RWPE1 (cell line): ENCODE measurements around the gene R3HDML.
"Not testable (repeated sequence)": the region's sequence is repeated elsewhere in the genome, so short reads cannot be mapped to it uniquely, and the experiment has no call there.

Experiments used
- CTCF ChIA-PET: fragments of 350-600 bp; sonication (Branson Sonifier 250); formaldehyde crosslinking; extraction: SDS; loops from one replicate; lab custom pipeline; 2021; lab: Yijun Ruan, JAX
- POLR2A ChIA-PET: fragments of 400-600 bp; formaldehyde crosslinking; extraction: SDS; loops from one replicate; lab custom pipeline; 2020; ENCODE audit warnings: antibody characterized with exemption; ENCODE audit not compliant: low non-redundant PET; lab: Yijun Ruan, JAX
- DNase-seq: peaks from one replicate; pipeline ENCODE4 v3.0.0; 2012; ENCODE audit warnings: low spot score
- H3K27ac ChIP-seq: fragments of 450-650 bp; 2 replicates; pipeline ENCODE4 v1.5.1; 2017
- CTCF ChIP-seq: fragments of 450-650 bp; conservative IDR thresholded peaks from 2 replicates; pipeline ENCODE4 v1.5.1; 2017; ENCODE audit warnings: low read depth, mild to moderate bottlenecking

The R3HDML gene

GRCh38 chr20:44335675-44336074, 1.2 kb upstream of the R3HDML start:
- ChIA-PET POLR2A (no interaction called here), CTCF (interaction anchor here (0.6 kb wide), 1 partner anchor 123 kb away, joined by 7 read pairs; no protein-coding TSS in a partner anchor)
- DNase-seq = no peak
- H3K27ac ChIP-seq = no peak overlapping the region
- no peak for TF ChIP-seq CTCF

- DNase-seq = no peak
Measured at GRCh38 chr20:44336086-44336485, 757 bp upstream of the R3HDML start.

GRCh38 chr20:44342248-44342647, 5.4 kb downstream of the R3HDML start:
- TF ChIP-seq CTCF = no peak
- H3K27ac ChIP-seq = no peak overlapping the region
- ChIA-PET CTCF (interaction anchor here (0.7 to 1.3 kb wide), 3 partner anchors 10 to 125 kb away, joined by 3 to 6 read pairs (median 5); no protein-coding TSS in a partner anchor), POLR2A (no interaction called here)
- DNase-seq = no peak

More at GRCh38 chr20:44336086-44336485, 757 bp upstream of the R3HDML start:
- ChIA-PET POLR2A (no interaction called here), CTCF (interaction anchor here (0.6 kb wide), 1 partner anchor 124 kb away, joined by 7 read pairs; no protein-coding TSS in a partner anchor)
- no peak overlapping the region for H3K27ac ChIP-seq
- TF ChIP-seq CTCF = no peak

- CTCF ChIA-PET = interaction anchor here (0.7 to 1.0 kb wide), 2 partner anchors 29 to 260 kb away, joined by 4 to 5 read pairs; no protein-coding TSS in a partner anchor
- POLR2A ChIA-PET = no interaction called here
- no peak for TF ChIP-seq CTCF
- H3K27ac ChIP-seq = no peak overlapping the region
- no peak for DNase-seq
Measured at GRCh38 chr20:44343162-44343675, 6.4 kb downstream of the R3HDML start.

- no peak for DNase-seq
- ChIA-PET POLR2A (no interaction called here), CTCF (no interaction called here)
- TF ChIP-seq CTCF = no peak
- no peak overlapping the region for H3K27ac ChIP-seq
Measured at GRCh38 chr20:44344723-44345122, 7.9 kb downstream of the R3HDML start.

GRCh38 chr20:44345147-44345546, 8.3 kb downstream of the R3HDML start:
- DNase-seq = no peak
- ChIA-PET CTCF (interaction anchor here (0.6 kb wide), 1 partner anchor 125 kb away, joined by 3 read pairs; no protein-coding TSS in a partner anchor), POLR2A (no interaction called here)
- H3K27ac ChIP-seq = no peak overlapping the region
- no peak for TF ChIP-seq CTCF

- CTCF ChIA-PET = interaction anchor here (0.5 to 0.6 kb wide), 5 partner anchors 12 to 132 kb away, joined by 3 read pairs; no protein-coding TSS in a partner anchor
- H3K27ac ChIP-seq, DNase-seq, POLR2A ChIA-PET: not testable (repeated sequence)
Measured at GRCh38 chr20:44345941-44346340, 9.1 kb downstream of the R3HDML start.
